Naive thymus-derived CD4-positive, alpha-beta T cell (primary cell): Measurements from ENCODE around the gene SORCS2. TPM values are rescaled to one million over a fixed set of nuclear protein-coding genes. Genes with fewer than 3 reads are reported as not detected.

ENCODE experiments used
- ATAC-seq: fragments of 150-1000 bp; cut with Tn5 transposase; 2 replicates; pipeline ENCODE4 v1.10.0; 2021; ENCODE audit warnings: mild to moderate bottlenecking, moderate library complexity
- CTCF ChIA-PET: fragments of 350-600 bp; sonication (Branson Sonifier 250); formaldehyde crosslinking; loops from one replicate; lab custom pipeline; 2021; ENCODE audit warnings: antibody characterized with exemption; lab: Charles Lee
- POLR2A ChIA-PET: fragments of 350-600 bp; sonication (Branson Sonifier 250); formaldehyde crosslinking; loops from one replicate; lab custom pipeline; 2021; ENCODE audit warnings: antibody characterized with exemption, inconsistent platforms; lab: Charles Lee
- DNase-seq, 9 donors: peaks; one replicate each; pipeline versions ENCODE4 v3.0.0 to v3.0.0-alpha.2; 2020 to 2022; ENCODE audit warnings: mixed read lengths in 1 of 9
- H3K27ac ChIP-seq: one replicate; pipeline ENCODE4 v1.7.0; 2013; ENCODE audit warnings: mild to moderate bottlenecking, low read depth, low read length, moderate library complexity
- H3K27me3 ChIP-seq, 2 donors: one replicate each; pipeline ENCODE4 v1.7.0; 2013; ENCODE audit warnings: low read length in 2 of 2, mild to moderate bottlenecking in 2 of 2, moderate library complexity in 2 of 2; ENCODE audit not compliant: control insufficient read depth in 2 of 2, insufficient read depth in 2 of 2
- H3K36me3 ChIP-seq, 3 experiments: 1 replicate in 2 of 3; 2 replicates in 1 of 3; pipeline ENCODE4 v1.7.0; 2013; ENCODE audit warnings: low read length in 3 of 3, mild to moderate bottlenecking in 3 of 3, moderate library complexity in 1 of 3; ENCODE audit not compliant: insufficient read depth in 3 of 3, control insufficient read depth in 2 of 3
- H3K4me1 ChIP-seq, 2 donors: one replicate each; pipeline ENCODE4 v1.7.0; 2013; ENCODE audit warnings: low read length in 2 of 2, mild to moderate bottlenecking in 2 of 2, moderate library complexity in 1 of 2; ENCODE audit not compliant: control insufficient read depth in 2 of 2, insufficient read depth in 2 of 2
- H3K4me3 ChIP-seq: 2 replicates; pipeline ENCODE4 v1.7.0; 2013; ENCODE audit warnings: mild to moderate bottlenecking, low read length
- H3K9me3 ChIP-seq, 3 experiments: 1 replicate in 2 of 3; 2 replicates in 1 of 3; pipeline ENCODE4 v1.7.0; 2013; ENCODE audit warnings: low read length in 3 of 3; ENCODE audit not compliant: control insufficient read depth in 2 of 3
- H3K27ac Mint-ChIP-seq, 9 donors: one replicate each; pipeline ENCODE4 v1.8.0; 2020 to 2022; ENCODE audit warnings: mixed read lengths in 9 of 9, mild to moderate bottlenecking in 8 of 9, moderate library complexity in 5 of 9, inconsistent platforms in 2 of 9
- H3K27me3 Mint-ChIP-seq, 5 donors: one replicate each; pipeline ENCODE4 v1.8.0; 2021 to 2022; ENCODE audit warnings: mixed read lengths in 5 of 5, mild to moderate bottlenecking in 1 of 5
- H3K36me3 Mint-ChIP-seq, 5 donors: one replicate each; pipeline ENCODE4 v1.8.0; 2020 to 2022; ENCODE audit warnings: mixed read lengths in 5 of 5, mild to moderate bottlenecking in 3 of 5, inconsistent platforms in 1 of 5
- H3K4me1 Mint-ChIP-seq, 7 donors: one replicate each; pipeline ENCODE4 v1.8.0; 2020 to 2022; ENCODE audit warnings: mixed read lengths in 7 of 7, mild to moderate bottlenecking in 3 of 7, inconsistent platforms in 1 of 7
- H3K4me3 Mint-ChIP-seq, 10 donors: one replicate each; pipeline ENCODE4 v1.8.0; 2020 to 2022; ENCODE audit warnings: mild to moderate bottlenecking in 10 of 10, mixed read lengths in 10 of 10, moderate library complexity in 6 of 10, inconsistent platforms in 2 of 10
- H3K9me3 Mint-ChIP-seq, 11 donors: one replicate each; pipeline ENCODE4 v1.8.0; 2020 to 2022; ENCODE audit warnings: mixed read lengths in 11 of 11, mild to moderate bottlenecking in 4 of 11, inconsistent platforms in 1 of 11, moderate library complexity in 1 of 11
- intact Hi-C, 2 donors: fragments of 100-400 bp; cut with micrococcal nuclease; formaldehyde crosslinking; loops; one replicate each; pipeline ENCODE4 v1.15.1; 2023
- polyA plus RNA-seq, 2 donors: library from polyadenylated mRNA; unstranded; fragments of 300-500 nt; fragmentation: Illumina TruSeq; gene quantifications; one replicate each; pipeline ENCODE4 v1.2.3, GENCODE V29; 2021
- total RNA-seq, 6 experiments: library from RNA in 5 of 6; stranded (reverse) in 5 of 6; gene quantifications; 1 replicate in 5 of 6; 2 replicates in 1 of 6; pipeline ENCODE4 v1.2.3 and lab custom pipeline; 2021 to 2026

Gene SORCS2
- total and polyA plus RNA-seq, 7 experiments from 2014 or later, result 0.10 TPM; not detected in 6

DNA sequence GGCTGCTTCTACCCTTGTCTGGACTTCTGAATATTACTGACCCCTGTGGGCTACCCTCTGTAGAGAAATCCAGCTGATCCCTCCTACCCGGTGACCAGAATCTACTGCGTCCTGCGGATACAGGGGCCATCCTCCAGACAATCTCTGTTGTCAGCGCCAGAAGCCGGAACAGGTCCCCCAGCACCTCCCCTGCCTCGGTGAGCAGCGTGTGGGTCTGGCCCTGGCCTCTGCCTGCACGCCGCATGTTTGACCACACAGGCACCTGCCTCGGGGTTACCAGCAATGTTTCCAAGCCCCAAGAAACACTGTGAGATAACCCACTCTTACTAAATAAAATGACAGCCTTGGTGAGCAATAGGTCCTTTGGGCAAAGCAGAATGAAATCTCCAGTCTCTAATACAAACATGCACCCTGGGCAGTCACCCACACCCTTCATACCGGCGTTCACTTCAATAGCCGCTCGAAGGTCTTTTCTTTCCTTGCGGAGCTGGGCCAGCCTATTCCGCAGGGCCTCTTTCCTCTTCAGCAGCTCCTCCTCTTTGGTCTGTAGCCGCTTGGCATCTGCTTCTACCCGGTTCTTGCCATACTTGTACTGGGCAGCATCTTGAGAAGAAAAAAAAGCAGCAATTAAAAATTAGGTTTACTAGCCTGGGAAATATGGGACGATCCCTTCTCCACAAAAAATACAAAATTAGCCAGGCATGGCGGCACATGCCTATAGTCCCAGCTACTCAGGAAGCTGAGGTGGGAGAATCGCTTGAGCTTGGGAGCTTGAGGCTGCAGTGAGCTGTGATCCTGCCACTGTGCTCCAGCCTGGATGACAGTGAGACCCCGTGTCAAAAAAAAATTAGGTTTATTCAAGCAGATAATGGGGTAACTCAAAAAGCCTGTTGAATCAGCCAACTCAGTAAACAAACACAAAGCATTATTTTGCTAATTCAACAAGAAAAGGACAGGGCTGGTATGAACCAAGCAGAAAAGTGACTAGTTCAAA lies 582.3 kb downstream of the SORCS2 start:
- H3K27me3 Mint-ChIP-seq, result no peaks in the 10 kb centered on the region
- H3K9me3 Mint-ChIP-seq, result no peaks in the 10 kb centered on the region
- intact Hi-C loops, result no loop called here
- Histone ChIP-seq H3K36me3 (peaks cover 0 to 33% (median 3%) of the 10 kb centered on the region in 3 experiments), H3K27ac (no peak overlapping the region), H3K4me3 (no peak overlapping the region), H3K9me3 (no peaks in the 10 kb centered on the region), H3K4me1 (peaks cover 8 to 16% of the 10 kb centered on the region in 2 donors), H3K27me3 (no peaks in the 10 kb centered on the region)
- no peak overlapping the region for H3K4me3 Mint-ChIP-seq
- peak overlapping the region in 1 of 9 donors; percentile 25 for H3K27ac Mint-ChIP-seq
- POLR2A ChIA-PET, result no interaction called here
- CTCF ChIA-PET, result no interaction called here
- DNase-seq (no peak), ATAC-seq (no peak)
- peaks cover 5 to 56% (median 20%) of the 10 kb centered on the region in 5 donors for H3K36me3 Mint-ChIP-seq
- peaks cover 14 to 58% (median 38%) of the 10 kb centered on the region in 7 donors for H3K4me1 Mint-ChIP-seq

DNA sequence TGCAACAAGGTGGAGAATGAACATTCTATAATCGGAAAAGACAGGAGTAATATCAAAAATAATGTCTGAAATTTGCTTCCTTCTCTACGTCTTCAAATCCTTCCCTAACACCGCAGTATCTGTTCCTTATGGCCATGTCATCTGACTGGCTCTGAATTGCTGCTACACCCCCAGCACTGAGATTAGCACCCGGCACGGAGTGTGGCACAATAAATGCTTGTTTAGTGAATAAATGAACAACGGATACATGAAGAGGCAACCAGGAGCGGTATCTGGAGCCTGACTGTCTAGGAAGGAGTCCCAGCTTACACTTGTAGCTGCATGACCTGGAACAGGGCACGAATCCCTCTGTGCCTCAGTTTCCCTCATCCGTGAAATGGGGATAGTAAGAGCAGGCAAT lies 583.1 kb downstream of the SORCS2 start:
- CTCF ChIA-PET, result no interaction called here

GRCh38 chr4:7777017-7777710 lies 584.8 kb downstream of the SORCS2 start:
- intact Hi-C loops, result no loop called here
- H3K36me3 Mint-ChIP-seq, result peaks cover 5 to 52% (median 16%) of the 10 kb centered on the region in 5 donors
- peaks cover 0 to 7% of the 10 kb centered on the region in 2 donors for H3K4me1 ChIP-seq
- H3K27me3 Mint-ChIP-seq, result no peaks in the 10 kb centered on the region
- H3K27ac ChIP-seq, result no peak overlapping the region
- ATAC-seq (no peak), DNase-seq (no peak)
- H3K27ac Mint-ChIP-seq, result peak overlapping the region in 1 of 9 donors; percentile 33
- no peaks in the 10 kb centered on the region for H3K9me3 Mint-ChIP-seq
- no peak overlapping the region for H3K4me3 Mint-ChIP-seq
- H3K27me3 ChIP-seq, result no peaks in the 10 kb centered on the region
- no peaks in the 10 kb centered on the region for H3K9me3 ChIP-seq
- peaks cover 0 to 31% (median 3%) of the 10 kb centered on the region in 3 experiments for H3K36me3 ChIP-seq
- peaks cover 12 to 55% (median 34%) of the 10 kb centered on the region in 7 donors for H3K4me1 Mint-ChIP-seq
- no peak overlapping the region for H3K4me3 ChIP-seq
- ChIA-PET POLR2A (no interaction called here), CTCF (interaction anchor here (1.0 kb wide), 1 partner anchor 25 kb away, joined by 3 read pairs; no protein-coding TSS in a partner anchor)

More for the DNA sequence above, 583.1 kb downstream of the SORCS2 start:
- Histone ChIP-seq H3K9me3 (no peaks in the 10 kb centered on the region), H3K4me3 (no peak overlapping the region), H3K27ac (no peak overlapping the region), H3K4me1 (peaks cover 7 to 11% of the 10 kb centered on the region in 2 donors), H3K36me3 (peaks cover 0 to 31% (median 3%) of the 10 kb centered on the region in 3 experiments), H3K27me3 (no peaks in the 10 kb centered on the region)
- intact Hi-C loops, result no loop called here
- Mint-ChIP-seq H3K36me3 (peaks cover 5 to 56% (median 16%) of the 10 kb centered on the region in 5 donors), H3K4me3 (no peak overlapping the region), H3K4me1 (peaks cover 11 to 56% (median 30%) of the 10 kb centered on the region in 7 donors), H3K9me3 (no peaks in the 10 kb centered on the region), H3K27ac (peak overlapping the region in 1 of 9 donors; percentile 4), H3K27me3 (no peaks in the 10 kb centered on the region)
- no peak for ATAC-seq
- POLR2A ChIA-PET, result interaction anchor here (0.6 kb wide), 1 partner anchor 19 kb away, joined by 3 read pairs; no protein-coding TSS in a partner anchor
- DNase-seq, result no peak

DNA sequence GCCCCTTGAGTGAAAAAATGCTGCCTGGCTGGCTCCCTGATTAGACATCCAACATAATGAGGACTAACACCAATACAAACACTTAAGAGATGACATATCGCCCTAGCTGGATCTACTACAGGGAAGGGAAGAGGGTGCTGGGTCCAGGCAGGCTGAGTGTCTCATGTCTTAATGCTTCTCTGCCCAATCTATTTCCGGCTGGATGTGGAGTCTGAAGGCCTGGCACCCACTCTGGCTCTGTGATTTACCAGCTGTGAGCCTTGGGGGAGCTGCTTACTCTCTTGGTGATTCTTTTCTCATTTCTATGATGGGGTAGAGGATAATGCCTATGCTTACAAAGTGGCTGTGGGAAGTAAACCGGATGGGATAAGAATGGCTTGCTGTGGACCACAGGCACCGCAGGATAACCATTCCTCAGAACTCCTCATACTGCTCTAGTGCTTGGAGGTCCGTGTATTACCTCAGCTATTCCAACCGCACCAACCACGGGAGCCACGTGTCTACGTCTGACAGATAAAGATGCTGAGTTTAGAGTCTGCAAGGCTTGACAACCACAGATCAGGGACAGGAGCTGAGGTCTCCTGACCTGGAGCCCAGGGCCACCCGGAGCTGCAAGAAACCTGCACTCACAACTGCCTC lies 585.7 kb downstream of the SORCS2 start:
- DNase-seq (no peak), ATAC-seq (no peak)
- CTCF ChIA-PET, result no interaction called here
- H3K27ac Mint-ChIP-seq, result peak overlapping the region in 1 of 9 donors; percentile 14
- H3K9me3 Mint-ChIP-seq, result no peaks in the 10 kb centered on the region
- Histone ChIP-seq H3K9me3 (no peaks in the 10 kb centered on the region), H3K27ac (no peak overlapping the region), H3K27me3 (no peaks in the 10 kb centered on the region), H3K4me3 (no peak overlapping the region), H3K4me1 (peaks cover 0 to 10% of the 10 kb centered on the region in 2 donors), H3K36me3 (peaks cover 0 to 27% (median 3%) of the 10 kb centered on the region in 3 experiments)
- peaks cover 5 to 46% (median 14%) of the 10 kb centered on the region in 5 donors for H3K36me3 Mint-ChIP-seq
- POLR2A ChIA-PET, result no interaction called here
- H3K27me3 Mint-ChIP-seq, result no peaks in the 10 kb centered on the region
- intact Hi-C loops, result no loop called here
- no peak overlapping the region for H3K4me3 Mint-ChIP-seq
- H3K4me1 Mint-ChIP-seq, result peaks cover 11 to 56% (median 35%) of the 10 kb centered on the region in 7 donors

DNA sequence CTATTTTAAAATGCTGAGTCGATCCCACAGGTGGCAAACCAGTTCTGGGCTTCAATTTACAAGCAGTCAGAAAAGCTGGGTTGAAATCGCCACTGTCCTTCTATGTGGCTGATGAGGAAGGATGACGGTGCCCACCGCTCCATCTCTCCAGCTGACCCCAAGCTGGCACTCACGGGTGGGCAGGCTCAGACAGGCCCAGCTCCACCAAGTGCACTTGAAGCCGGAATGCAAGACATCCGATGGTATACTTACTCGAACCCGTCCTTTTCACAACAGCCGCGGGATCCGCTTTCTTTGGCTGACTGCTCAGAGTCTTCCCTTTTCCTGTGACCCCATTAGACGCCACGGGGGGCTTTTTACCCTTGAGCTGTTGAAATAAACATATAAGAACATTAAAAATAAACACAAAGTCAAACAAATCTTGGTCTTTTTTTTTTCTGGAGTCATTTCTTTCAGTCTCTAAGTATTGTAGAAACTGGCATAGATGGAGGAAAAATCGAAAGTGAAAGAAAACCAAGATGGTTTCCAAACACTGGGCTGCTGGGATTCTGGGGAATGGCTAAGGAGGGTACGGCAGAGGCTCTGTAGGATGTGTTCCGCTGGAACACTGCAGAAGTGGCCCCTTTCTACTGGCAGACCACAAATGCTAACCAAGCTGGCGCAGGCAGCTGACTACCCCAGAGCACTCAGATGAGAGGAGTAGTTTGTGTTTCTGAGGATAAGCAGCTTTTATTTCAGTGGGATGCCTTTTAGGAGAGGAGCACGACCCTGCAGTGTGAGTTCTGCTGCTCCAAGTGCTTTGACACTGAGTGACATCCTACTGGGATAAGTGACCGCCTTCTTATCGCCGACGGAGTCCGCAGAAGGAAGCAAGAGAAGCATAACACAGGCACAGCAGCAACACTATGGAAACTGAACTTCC lies 586.4 kb downstream of the SORCS2 start:
- POLR2A ChIA-PET, result no interaction called here
- Mint-ChIP-seq H3K36me3 (peaks cover 3 to 42% (median 12%) of the 10 kb centered on the region in 5 donors), H3K27me3 (no peaks in the 10 kb centered on the region), H3K4me3 (no peak overlapping the region), H3K27ac (peak overlapping the region in 2 of 9 donors; percentile 9 to 54), H3K9me3 (no peaks in the 10 kb centered on the region), H3K4me1 (peaks cover 12 to 57% (median 35%) of the 10 kb centered on the region in 7 donors)
- Histone ChIP-seq H3K27ac (no peak overlapping the region), H3K9me3 (no peaks in the 10 kb centered on the region), H3K4me1 (peaks cover 0 to 10% of the 10 kb centered on the region in 2 donors), H3K27me3 (no peaks in the 10 kb centered on the region), H3K36me3 (peaks cover 0 to 20% (median 3%) of the 10 kb centered on the region in 3 experiments), H3K4me3 (no peak overlapping the region)
- intact Hi-C loops, result no loop called here
- ATAC-seq, result no peak
- no peak for DNase-seq
- CTCF ChIA-PET, result no interaction called here
